Measurements from ENCODE around the gene TXLNG.

TXLNG gene

DNA sequence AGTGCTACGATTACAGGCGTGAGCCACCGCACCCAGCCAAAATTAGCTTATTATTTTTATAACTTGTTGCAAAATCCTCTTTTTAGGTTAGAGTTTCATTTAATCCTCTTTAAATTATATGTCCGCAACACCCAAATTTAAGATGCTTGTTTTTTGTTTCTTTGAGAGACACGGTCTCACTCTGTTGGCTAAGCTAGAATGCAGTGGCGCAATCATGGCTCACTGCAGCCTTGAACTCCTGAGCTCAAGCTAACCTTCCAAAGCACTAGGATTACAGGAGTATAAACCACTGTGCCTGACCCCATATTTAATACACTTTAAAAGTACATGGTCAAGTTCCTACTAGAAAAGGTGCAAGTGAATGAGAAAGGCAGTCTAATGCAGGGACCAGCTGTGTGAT is 81.7 kb downstream of the TXLNG start:
- Histone ChIP-seq H3K79me2 (ENCODE audit: insufficient read depth, low read length) (peaks cover 66% of the 10 kb centered on the region), H3K9ac (ENCODE audit: low read depth, low read length) (peak overlapping the region; percentile 96; the same call in 1 of the 2 replicates), H2AFZ (ENCODE audit: low read depth, low read length) (no peak overlapping the region), H3K36me3 (ENCODE audit: insufficient read depth, low read length) (peaks cover 47% of the 10 kb centered on the region), H3K4me1 (ENCODE audit: insufficient read depth, low read length) (peaks cover 40% of the 10 kb centered on the region), H3K4me3 (ENCODE audit: low read depth in 1 of 2, low read length in 2 of 2) (peak overlapping the region in 1 of 2 experiments; percentile 95; a peak in 3 of 4 replicates), H3K27me3 (ENCODE audit: insufficient read depth, low read length, poor library complexity) (no peaks in the 10 kb centered on the region), H3K27ac (ENCODE audit: low read length) (no peak overlapping the region), H3K4me2 (ENCODE audit: insufficient read depth, low read length) (peak overlapping the region; percentile 85), H4K20me1 (ENCODE audit: insufficient read depth, low read length) (peaks cover 54% of the 10 kb centered on the region), H3K9me3 (ENCODE audit: insufficient read depth, low read length, severe bottlenecking) (no peaks in the 10 kb centered on the region)
- no peak for TF ChIP-seq EZH2 (IDR thresholded peaks at IDR 0.05; ENCODE audit: borderline replicate concordance, low read depth, low read length, severe bottlenecking)
- TF ChIP-seq, protein P1, sequence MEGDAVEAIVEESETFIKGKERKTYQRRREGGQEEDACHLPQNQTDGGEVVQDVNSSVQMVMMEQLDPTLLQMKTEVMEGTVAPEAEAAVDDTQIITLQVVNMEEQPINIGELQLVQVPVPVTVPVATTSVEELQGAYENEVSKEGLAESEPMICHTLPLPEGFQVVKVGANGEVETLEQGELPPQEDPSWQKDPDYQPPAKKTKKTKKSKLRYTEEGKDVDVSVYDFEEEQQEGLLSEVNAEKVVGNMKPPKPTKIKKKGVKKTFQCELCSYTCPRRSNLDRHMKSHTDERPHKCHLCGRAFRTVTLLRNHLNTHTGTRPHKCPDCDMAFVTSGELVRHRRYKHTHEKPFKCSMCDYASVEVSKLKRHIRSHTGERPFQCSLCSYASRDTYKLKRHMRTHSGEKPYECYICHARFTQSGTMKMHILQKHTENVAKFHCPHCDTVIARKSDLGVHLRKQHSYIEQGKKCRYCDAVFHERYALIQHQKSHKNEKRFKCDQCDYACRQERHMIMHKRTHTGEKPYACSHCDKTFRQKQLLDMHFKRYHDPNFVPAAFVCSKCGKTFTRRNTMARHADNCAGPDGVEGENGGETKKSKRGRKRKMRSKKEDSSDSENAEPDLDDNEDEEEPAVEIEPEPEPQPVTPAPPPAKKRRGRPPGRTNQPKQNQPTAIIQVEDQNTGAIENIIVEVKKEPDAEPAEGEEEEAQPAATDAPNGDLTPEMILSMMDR (IDR thresholded peaks at IDR 0.05; ENCODE audit: borderline replicate concordance, extremely low read depth, low read length, poor library complexity, severe bottlenecking), result no peak
- ATAC-seq (ENCODE audit: insufficient read depth, low read depth), result no peak
- no peak for DNase-seq

DNA sequence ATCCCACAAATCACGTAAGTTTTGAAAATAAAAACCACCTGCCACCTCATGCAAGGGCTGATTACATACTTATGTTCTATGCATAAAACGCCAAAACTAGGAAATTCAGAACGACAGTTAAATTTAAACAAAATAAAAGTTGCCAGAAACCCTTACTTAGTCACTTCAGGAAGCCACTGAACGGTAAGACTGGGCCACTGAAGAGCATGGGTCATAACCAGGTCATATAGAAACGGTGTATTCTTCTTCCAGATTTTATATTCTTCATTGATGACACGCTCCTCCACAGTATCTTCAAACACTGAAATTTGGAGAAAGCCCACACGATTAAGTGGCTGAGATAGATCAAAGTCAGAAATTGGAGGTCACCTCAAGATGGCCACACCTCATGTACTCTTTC is 82.7 kb downstream of the TXLNG start:
- Histone ChIP-seq H4K20me1 (ENCODE audit: insufficient read depth, low read length) (peaks cover 45% of the 10 kb centered on the region), H3K9me3 (ENCODE audit: insufficient read depth, low read length, severe bottlenecking) (no peaks in the 10 kb centered on the region), H3K9ac (ENCODE audit: low read depth, low read length) (peak overlapping the region; percentile 96), H3K27me3 (ENCODE audit: insufficient read depth, low read length, poor library complexity) (no peaks in the 10 kb centered on the region), H3K4me2 (ENCODE audit: insufficient read depth, low read length) (peak overlapping the region; percentile 85), H3K79me2 (ENCODE audit: insufficient read depth, low read length) (peaks cover 56% of the 10 kb centered on the region), H3K27ac (ENCODE audit: low read length) (peak overlapping the region; percentile 87), H3K4me3 (ENCODE audit: low read depth in 1 of 2, low read length in 2 of 2) (peak overlapping the region; percentile 69 to 95; a peak in 3 of 4 replicates), H3K36me3 (ENCODE audit: insufficient read depth, low read length) (peaks cover 38% of the 10 kb centered on the region), H2AFZ (ENCODE audit: low read depth, low read length) (no peak overlapping the region), H3K4me1 (ENCODE audit: insufficient read depth, low read length) (peaks cover 37% of the 10 kb centered on the region)
- ATAC-seq (ENCODE audit: insufficient read depth, low read depth) (no peak), DNase-seq (no peak)
- no peak for TF ChIP-seq EZH2 (IDR thresholded peaks at IDR 0.05; ENCODE audit: borderline replicate concordance, low read depth, low read length, severe bottlenecking)
- TF ChIP-seq, protein P1 (IDR thresholded peaks at IDR 0.05; ENCODE audit: borderline replicate concordance, extremely low read depth, low read length, poor library complexity, severe bottlenecking), result no peak

- peak; percentile 74 for ATAC-seq (ENCODE audit: insufficient read depth, low read depth)
- H2AFZ ChIP-seq (ENCODE audit: low read depth, low read length), result peak overlapping the region; percentile 70
- peak; percentile 69 for DNase-seq
Measured at GRCh38 chrX:16869393-16870094, 83.3 kb downstream of the TXLNG start.

More at GRCh38 chrX:16869393-16870094, 83.3 kb downstream of the TXLNG start:
- H3K27ac ChIP-seq (ENCODE audit: low read length), result peak overlapping the region; percentile 99
- TF ChIP-seq EZH2 (IDR thresholded peaks at IDR 0.05; ENCODE audit: borderline replicate concordance, low read depth, low read length, severe bottlenecking), result no peak
- TF ChIP-seq, protein P1 (IDR thresholded peaks at IDR 0.05; ENCODE audit: borderline replicate concordance, extremely low read depth, low read length, poor library complexity, severe bottlenecking), result no peak
- peaks cover 41% of the 10 kb centered on the region for H4K20me1 ChIP-seq (ENCODE audit: insufficient read depth, low read length)
- peak overlapping the region; percentile 85 for H3K4me2 ChIP-seq (ENCODE audit: insufficient read depth, low read length)
- H3K4me1 ChIP-seq (ENCODE audit: insufficient read depth, low read length), result peaks cover 37% of the 10 kb centered on the region
- peaks cover 35% of the 10 kb centered on the region for H3K36me3 ChIP-seq (ENCODE audit: insufficient read depth, low read length)
- H3K9ac ChIP-seq (ENCODE audit: low read depth, low read length), result peak overlapping the region; percentile 96
- H3K9me3 ChIP-seq (ENCODE audit: insufficient read depth, low read length, severe bottlenecking), result no peaks in the 10 kb centered on the region
- H3K79me2 ChIP-seq (ENCODE audit: insufficient read depth, low read length), result peaks cover 50% of the 10 kb centered on the region
- peak overlapping the region; percentile 69 to 95; a peak in 3 of 4 replicates for H3K4me3 ChIP-seq (ENCODE audit: low read depth in 1 of 2, low read length in 2 of 2)
- no peaks in the 10 kb centered on the region for H3K27me3 ChIP-seq (ENCODE audit: insufficient read depth, low read length, poor library complexity)

All from DND-41 (cell line).